GM18511 (cell line): ENCODE results near the gene ABHD8.

Source experiments
- ATAC-seq: cut with Tn5 transposase; IDR thresholded peaks from one replicate; pipeline ENCODE4 v1.9.1; 2021; ENCODE audit warnings: mild to moderate bottlenecking, moderate library complexity; ENCODE audit not compliant: unreplicated experiment

Gene ABHD8

DNA sequence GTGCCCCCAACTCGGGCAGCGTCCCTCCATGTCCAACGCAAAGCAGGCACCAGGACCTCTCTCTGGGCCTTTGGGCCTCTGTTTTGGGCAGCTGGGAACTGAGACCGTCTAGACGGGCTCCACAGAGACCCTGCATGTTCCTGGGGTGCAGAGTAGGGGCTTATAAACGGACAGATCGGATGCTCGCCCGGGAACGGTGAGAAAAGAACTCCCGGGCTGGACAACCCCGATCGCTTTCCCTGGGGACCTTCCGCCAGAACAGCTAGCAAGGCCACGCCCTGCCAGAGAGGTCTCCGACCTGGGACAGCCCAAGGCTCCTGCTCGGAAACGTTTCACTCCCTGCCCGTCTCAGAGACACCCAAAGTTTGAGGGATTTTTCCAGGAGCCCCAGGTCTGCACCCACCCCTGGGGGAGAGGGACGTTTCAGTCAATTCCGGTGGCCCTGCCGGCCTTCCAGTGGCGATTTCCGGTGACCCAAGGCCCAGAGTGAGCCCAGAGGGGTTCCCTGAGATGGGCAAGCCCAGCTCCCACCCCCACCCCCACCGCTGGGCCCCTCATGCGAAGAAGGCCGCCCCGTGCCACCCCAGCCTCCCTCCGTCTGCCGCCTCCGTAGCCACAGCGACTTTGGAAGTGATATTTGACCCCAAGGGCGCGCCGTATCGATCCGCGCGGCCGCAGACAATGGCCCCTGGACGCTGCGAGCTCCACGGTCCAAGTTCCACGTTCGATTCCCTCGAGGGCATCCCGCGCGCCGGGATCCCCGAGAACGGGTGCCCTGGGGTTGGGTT lies 59.2 kb downstream of the ABHD8 start:
- no peak for ATAC-seq

- ATAC-seq: no peak
Measured at GRCh38 chr19:17243211-17243829, 59.9 kb downstream of the ABHD8 start.

DNA sequence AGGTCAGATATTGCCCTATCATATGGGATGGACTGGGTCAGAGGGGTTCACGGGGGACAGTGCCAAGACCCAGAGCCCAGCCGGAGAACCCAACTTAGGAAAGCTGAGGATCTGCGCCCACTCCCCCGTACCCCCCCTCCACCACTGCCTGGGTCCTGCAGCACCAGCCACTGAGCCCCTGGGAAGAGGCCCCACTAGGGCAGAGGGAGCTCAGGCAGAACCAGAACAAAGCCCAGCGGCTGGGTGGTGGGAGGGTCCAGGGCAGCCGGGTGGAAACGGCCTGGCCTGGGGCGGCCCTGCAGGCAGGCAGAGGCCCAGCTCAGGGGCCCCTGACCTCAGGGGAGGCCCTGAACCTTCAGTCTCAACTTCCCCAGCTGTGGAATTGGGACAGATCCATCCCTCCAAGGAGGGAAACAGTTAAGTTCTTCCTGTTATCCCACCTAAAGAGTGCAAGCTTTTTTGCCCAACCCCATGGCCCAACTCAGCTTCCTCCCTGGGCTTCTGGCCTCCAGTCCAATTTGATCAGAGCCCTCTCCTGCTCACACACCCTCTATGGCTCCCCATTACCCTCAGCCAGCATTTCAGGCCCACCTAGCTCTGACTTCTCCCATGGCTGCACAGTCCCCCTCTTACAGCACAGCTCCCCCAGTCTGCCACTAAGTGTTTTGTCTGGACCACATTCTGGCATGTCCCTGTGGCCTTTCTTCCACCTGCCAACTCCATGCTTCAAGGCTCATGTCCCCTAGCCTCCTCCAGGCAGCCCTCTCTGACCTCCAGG lies 60.6 kb downstream of the ABHD8 start:
- no peak for ATAC-seq
